H9 (cell line): ENCODE measurements around the gene KSR1. TPM values are rescaled to one million over a fixed set of nuclear protein-coding genes. Genes with fewer than 3 reads are reported as not detected.

Experiments used
- DNase-seq: peaks from one replicate; pipeline ENCODE4 v3.0.0-alpha.2; 2017
- H2AFZ ChIP-seq: one replicate; pipeline ENCODE4 v1.6.1; 2013; ENCODE audit warnings: mild to moderate bottlenecking, low read length, control low read depth, moderate library complexity
- H2AK5ac ChIP-seq: 2 replicates; pipeline ENCODE4 v1.6.1; 2013; ENCODE audit warnings: low read length, control low read depth, mixed read lengths; ENCODE audit not compliant: insufficient read length
- H2BK120ac ChIP-seq: one replicate; pipeline ENCODE4 v1.6.1; 2013; ENCODE audit warnings: low read depth, mild to moderate bottlenecking, low read length, control low read depth, inconsistent platforms; ENCODE audit not compliant: poor library complexity, severe bottlenecking
- H2BK12ac ChIP-seq: 2 replicates; pipeline ENCODE4 v1.6.1; 2013; ENCODE audit warnings: low read length, control low read depth, mixed read lengths, low read depth; ENCODE audit not compliant: insufficient read length
- H2BK15ac ChIP-seq: 2 replicates; pipeline ENCODE4 v1.6.1; 2013; ENCODE audit warnings: low read depth, low read length, control low read depth
- H2BK20ac ChIP-seq: one replicate; pipeline ENCODE4 v1.6.1; 2013; ENCODE audit warnings: low read depth, mild to moderate bottlenecking, low read length, control low read depth, inconsistent platforms; ENCODE audit not compliant: poor library complexity, severe bottlenecking
- H2BK5ac ChIP-seq: 2 replicates; pipeline ENCODE4 v1.6.1; 2013; ENCODE audit warnings: low read length, control low read depth, mixed read lengths; ENCODE audit not compliant: insufficient read length
- H3K14ac ChIP-seq: 2 replicates; pipeline ENCODE4 v1.6.1; 2013; ENCODE audit warnings: low read length, control low read depth; ENCODE audit not compliant: insufficient read depth
- H3K18ac ChIP-seq: 2 replicates; pipeline ENCODE4 v1.6.1; 2013; ENCODE audit warnings: low read depth, mild to moderate bottlenecking, mixed read lengths, low read length, control low read depth; ENCODE audit not compliant: insufficient read length
- H3K23ac ChIP-seq: 2 replicates; pipeline ENCODE4 v1.6.1; 2013; ENCODE audit warnings: low read length, control low read depth, mixed read lengths, low read depth; ENCODE audit not compliant: insufficient read length
- H3K23me2 ChIP-seq: 2 replicates; pipeline ENCODE4 v1.6.1; 2013; ENCODE audit warnings: low read depth, mild to moderate bottlenecking, mixed read lengths, low read length, control low read depth; ENCODE audit not compliant: insufficient read length, poor library complexity, severe bottlenecking
- H3K27ac ChIP-seq: 2 replicates; pipeline ENCODE4 v1.5.1; 2013; ENCODE audit warnings: low read length, control low read depth, mixed read lengths, low read depth; ENCODE audit not compliant: insufficient read length
- H3K27me3 ChIP-seq: 2 replicates; pipeline ENCODE4 v1.6.1; 2013; ENCODE audit warnings: low read length, control low read depth, inconsistent platforms; ENCODE audit not compliant: insufficient read depth
- H3K4ac ChIP-seq: 2 replicates; pipeline ENCODE4 v1.6.1; 2013; ENCODE audit warnings: low read depth, mild to moderate bottlenecking, control low read depth, inconsistent platforms, low read length, moderate library complexity
- H3K4me1 ChIP-seq: 2 replicates; pipeline ENCODE4 v1.6.1; 2013; ENCODE audit warnings: low read length, control low read depth, inconsistent platforms; ENCODE audit not compliant: insufficient read depth
- H3K4me2 ChIP-seq: 2 replicates; pipeline ENCODE4 v1.6.1; 2013; ENCODE audit warnings: low read length, control low read depth, mixed read lengths; ENCODE audit not compliant: insufficient read length, insufficient read depth
- H3K56ac ChIP-seq: 2 replicates; pipeline ENCODE4 v1.6.1; 2013; ENCODE audit warnings: low read depth, mild to moderate bottlenecking, mixed read lengths, low read length, control low read depth; ENCODE audit not compliant: insufficient read length
- H3K79me1 ChIP-seq: 2 replicates; pipeline ENCODE4 v1.6.1; 2013; ENCODE audit warnings: low read depth, mild to moderate bottlenecking, moderate library complexity, low read length, control low read depth, inconsistent platforms; ENCODE audit not compliant: insufficient read depth, poor library complexity, severe bottlenecking
- H3K79me2 ChIP-seq: 2 replicates; pipeline ENCODE4 v1.6.1; 2013; ENCODE audit warnings: low read length, control low read depth, inconsistent platforms; ENCODE audit not compliant: insufficient read depth
- H3K9ac ChIP-seq: 2 replicates; pipeline ENCODE4 v1.6.1; 2013; ENCODE audit warnings: low read length, control low read depth, mixed read lengths; ENCODE audit not compliant: insufficient read length; ENCODE audit errors: extremely low read depth
- H3K9me3 ChIP-seq: one replicate; pipeline ENCODE4 v1.6.1; 2013; ENCODE audit warnings: low read depth, low read length, inconsistent platforms; ENCODE audit not compliant: control insufficient read depth
- H3T11ph ChIP-seq: one replicate; pipeline ENCODE4 v1.6.1; 2013; ENCODE audit warnings: mild to moderate bottlenecking, low read length, control low read depth, inconsistent platforms
- H4K20me1 ChIP-seq: one replicate; pipeline ENCODE4 v1.6.1; 2013; ENCODE audit not compliant: control insufficient read depth, insufficient read length, insufficient read depth
- H4K5ac ChIP-seq: 2 replicates; pipeline ENCODE4 v1.6.1; 2013; ENCODE audit warnings: low read depth, mild to moderate bottlenecking, mixed read lengths, low read length, control low read depth; ENCODE audit not compliant: insufficient read length
- H4K8ac ChIP-seq: replicated peaks from 2 replicates; pipeline ENCODE4 v1.6.1; 2013; ENCODE audit warnings: low read length, control low read depth, mixed read lengths, low read depth; ENCODE audit not compliant: insufficient read length
- H4K91ac ChIP-seq: 2 replicates; pipeline ENCODE4 v1.6.1; 2013; ENCODE audit warnings: low read depth, mild to moderate bottlenecking, moderate library complexity, mixed read lengths, low read length, control low read depth; ENCODE audit not compliant: insufficient read length
- H3K27ac Mint-ChIP-seq, 3 experiments: 2 replicates in 2 of 3; 3 replicates in 1 of 3; pipeline ENCODE4 v1.8.0; 2020 to 2021; ENCODE audit warnings: mixed read lengths in 3 of 3, mild to moderate bottlenecking in 1 of 3, moderate library complexity in 1 of 3
- H3K27me3 Mint-ChIP-seq: 2 replicates; pipeline ENCODE4 v1.8.0; 2021; ENCODE audit warnings: low read depth, mild to moderate bottlenecking, moderate library complexity, mixed read lengths
- H3K36me3 Mint-ChIP-seq, 3 experiments: 2 replicates in 2 of 3; 3 replicates in 1 of 3; pipeline ENCODE4 v1.8.0; 2020 to 2021; ENCODE audit warnings: low read depth in 3 of 3, mixed read lengths in 3 of 3; ENCODE audit not compliant: insufficient read depth in 1 of 3
- H3K4me1 Mint-ChIP-seq, 2 experiments: 2 replicates each; pipeline ENCODE4 v1.8.0; 2020; ENCODE audit warnings: mixed read lengths in 2 of 2
- H3K4me3 Mint-ChIP-seq, 2 experiments: 2 replicates in 1 of 2; 3 replicates in 1 of 2; pipeline ENCODE4 v1.8.0; 2020 to 2021; ENCODE audit warnings: mild to moderate bottlenecking in 2 of 2, mixed read lengths in 2 of 2, moderate library complexity in 1 of 2
- H3K9me3 Mint-ChIP-seq, 2 experiments: 2 replicates in 1 of 2; 3 replicates in 1 of 2; pipeline ENCODE4 v1.8.0; 2020; ENCODE audit warnings: mild to moderate bottlenecking in 2 of 2, mixed read lengths in 2 of 2, moderate library complexity in 1 of 2
- CTCF ChIP-seq: fragments of 200-600 bp; sonication (generic); conservative IDR thresholded peaks from 3 replicates; pipeline ENCODE4 v1.8.0; 2021; ENCODE audit warnings: antibody characterized with exemption, mild to moderate bottlenecking
- WGBS: extraction: QIAGEN DNeasy Blood & Tissue Kit; methylation state at CpG from one replicate; pipeline ENCODE4 v1.1.7; 2013; ENCODE audit warnings: missing lambda C conversion rate, low lambda C conversion rate, mixed read lengths; ENCODE audit not compliant: insufficient read length; ENCODE audit errors: extremely low coverage; 5-methylcytosine and 5-hydroxymethylcytosine counted together
- total RNA-seq: library from RNA; stranded (reverse); gene quantifications from 2 replicates; pipeline ENCODE4 v1.2.1, GENCODE V29; 2021

The KSR1 gene
- total RNA-seq, 1 experiment from 2014 or later: 44.9 TPM

GRCh38 chr17:27496971-27497370 lies 40.7 kb downstream of the KSR1 start:
- Histone ChIP-seq H4K5ac (no peak overlapping the region), H2BK12ac (no peak overlapping the region), H3K14ac (0 out of 2 replicates have a peak overlapping the region, but pooled peaks have one; percentile 22), H4K20me1 (no peaks in the 10 kb centered on the region), H3K56ac (no peak overlapping the region), H3K9me3 (peaks cover 10% of the 10 kb centered on the region), H3K23ac (no peak overlapping the region), H3K79me2 (peaks cover 1% of the 10 kb centered on the region; the same call in 1 of the 2 replicates), H3K9ac (no peak overlapping the region), H3K4me1 (peaks cover 23% of the 10 kb centered on the region; the same call in 1 of the 2 replicates), H2BK5ac (no peak overlapping the region), H3T11ph (no peak overlapping the region), H3K23me2 (peaks cover 4% of the 10 kb centered on the region), H3K27ac (no peak overlapping the region), H4K8ac (no peak overlapping the region), H2AK5ac (no peak overlapping the region), H2BK15ac (no peak overlapping the region), H3K27me3 (no peaks in the 10 kb centered on the region), H4K91ac (no peak overlapping the region), H2AFZ (no peak overlapping the region), H2BK20ac (no peak overlapping the region), H3K4ac (no peak overlapping the region), H3K4me2 (no peak overlapping the region), H3K18ac (no peak overlapping the region), H2BK120ac (no peak overlapping the region), H3K79me1 (peaks cover 5% of the 10 kb centered on the region)
- DNase-seq: no peak
- Mint-ChIP-seq H3K36me3 (peaks cover 21 to 31% (median 23%) of the 10 kb centered on the region in 3 experiments), H3K4me3 (no peak overlapping the region), H3K9me3 (peaks cover 21 to 23% of the 10 kb centered on the region in 2 experiments), H3K27ac (peak overlapping the region in 1 of 3 experiments; percentile 74; a peak in 1 of 7 replicates), H3K4me1 (peaks cover 63 to 66% of the 10 kb centered on the region in 2 experiments), H3K27me3 (no peaks in the 10 kb centered on the region; the same call in 1 of the 2 replicates)
- WGBS: no CpG with 5 or more reads among the region's 9 CpGs
- no peak for TF ChIP-seq CTCF
